Osteocyte (in vitro differentiated cells): ENCODE results near the gene PPP2R2B. TPM values are rescaled to one million over a fixed set of nuclear protein-coding genes. Genes with fewer than 3 reads are reported as not detected.

ENCODE experiments used
- DNase-seq: peaks from one replicate; pipeline ENCODE4 v3.0.0; 2021; ENCODE audit warnings: mixed read lengths; ENCODE audit not compliant: unreplicated experiment; ENCODE audit errors: extremely low spot score
- H3K27ac Mint-ChIP-seq: one replicate; pipeline ENCODE4 v1.8.0; 2021; ENCODE audit warnings: mild to moderate bottlenecking, mixed read lengths; ENCODE audit not compliant: unreplicated experiment
- H3K27me3 Mint-ChIP-seq: one replicate; pipeline ENCODE4 v1.8.0; 2021; ENCODE audit warnings: mixed read lengths; ENCODE audit not compliant: unreplicated experiment
- H3K36me3 Mint-ChIP-seq: one replicate; pipeline ENCODE4 v1.8.0; 2021; ENCODE audit warnings: mixed read lengths; ENCODE audit not compliant: unreplicated experiment
- H3K4me1 Mint-ChIP-seq: one replicate; pipeline ENCODE4 v1.8.0; 2021; ENCODE audit warnings: mixed read lengths; ENCODE audit not compliant: unreplicated experiment
- H3K4me3 Mint-ChIP-seq: one replicate; pipeline ENCODE4 v1.8.0; 2021; ENCODE audit warnings: mild to moderate bottlenecking, moderate library complexity, mixed read lengths; ENCODE audit not compliant: unreplicated experiment
- H3K9me3 Mint-ChIP-seq: one replicate; pipeline ENCODE4 v1.8.0; 2021; ENCODE audit warnings: mixed read lengths; ENCODE audit not compliant: unreplicated experiment
- CTCF ChIP-seq: fragments of 200-600 bp; sonication (generic); IDR thresholded peaks from 2 replicates; pipeline ENCODE4 v1.5.0; 2021; ENCODE audit warnings: antibody characterized with exemption, mild to moderate bottlenecking, moderate library complexity
- total RNA-seq: library from RNA; stranded (reverse); gene quantifications from 2 replicates; pipeline ENCODE4 v1.2.1, GENCODE V29; 2021

Gene PPP2R2B
- total RNA-seq, 1 donor from 2014 or later: not detected

GRCh38 chr5:146656703-146657102 lies 221.9 kb downstream of the PPP2R2B start:
- Mint-ChIP-seq H3K4me3 (no peak overlapping the region), H3K9me3 (no peaks in the 10 kb centered on the region), H3K4me1 (no peaks in the 10 kb centered on the region), H3K27me3 (peaks cover 14% of the 10 kb centered on the region), H3K36me3 (no peaks in the 10 kb centered on the region), H3K27ac (no peak overlapping the region)
- TF ChIP-seq CTCF: no peak
- DNase-seq: no peak

- Mint-ChIP-seq H3K27me3 (peaks cover 5% of the 10 kb centered on the region), H3K4me3 (no peak overlapping the region), H3K9me3 (no peaks in the 10 kb centered on the region), H3K4me1 (no peaks in the 10 kb centered on the region), H3K36me3 (no peaks in the 10 kb centered on the region), H3K27ac (no peak overlapping the region)
- no peak for DNase-seq
- no peak for TF ChIP-seq CTCF
Observed at GRCh38 chr5:146653560-146653959, 225.0 kb downstream of the PPP2R2B start.

GRCh38 chr5:146652547-146652946 lies 226.0 kb downstream of the PPP2R2B start:
- Mint-ChIP-seq H3K36me3 (no peaks in the 10 kb centered on the region), H3K9me3 (no peaks in the 10 kb centered on the region), H3K27ac (no peak overlapping the region), H3K27me3 (no peaks in the 10 kb centered on the region), H3K4me1 (no peaks in the 10 kb centered on the region), H3K4me3 (no peak overlapping the region)
- TF ChIP-seq CTCF: no peak
- no peak for DNase-seq

GRCh38 chr5:146647656-146648199 lies 230.8 kb downstream of the PPP2R2B start:
- Mint-ChIP-seq H3K9me3 (no peaks in the 10 kb centered on the region), H3K27ac (no peak overlapping the region), H3K4me1 (no peaks in the 10 kb centered on the region), H3K27me3 (no peaks in the 10 kb centered on the region), H3K4me3 (no peak overlapping the region), H3K36me3 (no peaks in the 10 kb centered on the region)
- DNase-seq: no peak
- TF ChIP-seq CTCF: no peak

- no peak for TF ChIP-seq CTCF
- DNase-seq: no peak
- H3K27me3 Mint-ChIP-seq: no peaks in the 10 kb centered on the region
- no peaks in the 10 kb centered on the region for H3K4me1 Mint-ChIP-seq
- no peaks in the 10 kb centered on the region for H3K36me3 Mint-ChIP-seq
- H3K4me3 Mint-ChIP-seq: no peak overlapping the region
- no peaks in the 10 kb centered on the region for H3K9me3 Mint-ChIP-seq
- H3K27ac Mint-ChIP-seq: no peak overlapping the region
Observed at GRCh38 chr5:146646441-146646840, 232.1 kb downstream of the PPP2R2B start.
